Body of pancreas (tissue), 4 donors: ENCODE results near the gene REPIN1. TPM values are rescaled to one million over a fixed set of nuclear protein-coding genes. Genes with fewer than 3 reads are reported as not detected.

Experiments used
- ATAC-seq: fragments of 150-250 bp; one replicate; pipeline ENCODE4 v1.9.1; 2016
- DNase-seq, 4 donors: peaks; one replicate each; pipeline ENCODE4 v3.0.0-alpha.2; 2019
- H3K27ac ChIP-seq, 4 donors: fragments of 200-600 bp; sonication (generic); 1 replicate in 3 of 4; 2 replicates in 1 of 4; pipeline versions ENCODE4 v1.5.1 to v1.6.1; 2016 to 2019; ENCODE audit warnings: mild to moderate bottlenecking in 1 of 4, mixed read lengths in 1 of 4, moderate library complexity in 1 of 4
- H3K27me3 ChIP-seq, 2 donors: fragments of 200-600 bp; sonication (generic); one replicate each; pipeline ENCODE4 v1.6.0; 2016; ENCODE audit warnings: mild to moderate bottlenecking in 1 of 2
- H3K36me3 ChIP-seq, 2 donors: fragments of 200-600 bp; sonication (generic); replicated peaks in 1 of 2; 2 replicates each; pipeline ENCODE4 v1.5.1; 2016; ENCODE audit warnings: low read depth in 2 of 2; ENCODE audit not compliant: insufficient read depth in 1 of 2
- H3K4me1 ChIP-seq: fragments of 200-600 bp; sonication (generic); one replicate; pipeline ENCODE4 v1.6.0; 2016
- H3K4me3 ChIP-seq, 2 donors: fragments of 200-600 bp; sonication (generic); 1 replicate in 1 of 2; 2 replicates in 1 of 2; pipeline ENCODE4 v1.5.1; 2016 to 2019
- H3K9me3 ChIP-seq, 3 donors: fragments of 200-600 bp; sonication (generic); 1 replicate in 2 of 3; 2 replicates in 1 of 3; pipeline ENCODE4 v1.5.1; 2016
- POLR2A ChIP-seq, 3 donors: fragments of 450-650 bp; IDR thresholded peaks; one replicate each; pipeline ENCODE4 v1.6.1; 2016; ENCODE audit warnings: antibody characterized with exemption in 3 of 3, mild to moderate bottlenecking in 2 of 3
- WGBS, 2 donors: methylation state at CpG; one replicate each; pipeline ENCODE4 v1.1.5; 2017; 5-methylcytosine and 5-hydroxymethylcytosine counted together
- intact Hi-C: fragments of 100-400 bp; cut with DNase I; formaldehyde crosslinking; loops from one replicate; pipeline ENCODE4 v1.15.1; 2023
- total RNA-seq, 2 donors: library from RNA; depleted of rRNA; stranded (reverse); fragments of >200 nt; gene quantifications; one replicate each; pipeline ENCODE4 v1.1.0, GENCODE V29; 2016
- TF ChIP-seq, protein P1 (sequence below), 7 experiments: fragments of 450-650 bp in 4 of 7; fragments of 200-600 bp in 3 of 7; sonication (generic) in 3 of 7; IDR thresholded peaks; one replicate each; pipeline ENCODE4 v1.5.1; 2016 to 2019; ENCODE audit warnings: antibody characterized with exemption in 7 of 7

Gene REPIN1
- total RNA-seq = 100 to 1,000 TPM in 1 of 2 donors, 10 to 100 TPM in 1; 77.0 to 117 TPM

GRCh38 chr7:150368096-150368883 is at the start of gene REPIN1:
TSS of gene REPIN1 (plus strand) at chr7:150368822. CDS start at chr7:150369712, 890 bp downstream.
- intact Hi-C loops = no loop called here
- peak; percentile 63 to 68 (median 64) for TF ChIP-seq POLR2A (IDR thresholded peaks at IDR 0.05)
- TF ChIP-seq, protein P1, sequence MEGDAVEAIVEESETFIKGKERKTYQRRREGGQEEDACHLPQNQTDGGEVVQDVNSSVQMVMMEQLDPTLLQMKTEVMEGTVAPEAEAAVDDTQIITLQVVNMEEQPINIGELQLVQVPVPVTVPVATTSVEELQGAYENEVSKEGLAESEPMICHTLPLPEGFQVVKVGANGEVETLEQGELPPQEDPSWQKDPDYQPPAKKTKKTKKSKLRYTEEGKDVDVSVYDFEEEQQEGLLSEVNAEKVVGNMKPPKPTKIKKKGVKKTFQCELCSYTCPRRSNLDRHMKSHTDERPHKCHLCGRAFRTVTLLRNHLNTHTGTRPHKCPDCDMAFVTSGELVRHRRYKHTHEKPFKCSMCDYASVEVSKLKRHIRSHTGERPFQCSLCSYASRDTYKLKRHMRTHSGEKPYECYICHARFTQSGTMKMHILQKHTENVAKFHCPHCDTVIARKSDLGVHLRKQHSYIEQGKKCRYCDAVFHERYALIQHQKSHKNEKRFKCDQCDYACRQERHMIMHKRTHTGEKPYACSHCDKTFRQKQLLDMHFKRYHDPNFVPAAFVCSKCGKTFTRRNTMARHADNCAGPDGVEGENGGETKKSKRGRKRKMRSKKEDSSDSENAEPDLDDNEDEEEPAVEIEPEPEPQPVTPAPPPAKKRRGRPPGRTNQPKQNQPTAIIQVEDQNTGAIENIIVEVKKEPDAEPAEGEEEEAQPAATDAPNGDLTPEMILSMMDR (IDR thresholded peaks at IDR 0.05) = no peak
- Histone ChIP-seq H3K4me3 (peak within 1 kb of the TSS; percentile 72 to 82), H3K4me1 (peaks cover 51% of the 10 kb centered on the region), H3K27me3 (no peaks in the 10 kb centered on the region), H3K9me3 (no peaks in the 10 kb centered on the region), H3K27ac (peak within 1 kb of the TSS; percentile 91 to 100 (median 100)), H3K36me3 (peaks cover 0 to 2% of the 10 kb centered on the region in 2 donors)
- ATAC-seq = peak; percentile 86
- 0% methylated on average over 19 to 73 of the region's 85 CpGs for WGBS, 2 donors
- DNase-seq = peak; percentile 92 to 94 (median 94)

DNA sequence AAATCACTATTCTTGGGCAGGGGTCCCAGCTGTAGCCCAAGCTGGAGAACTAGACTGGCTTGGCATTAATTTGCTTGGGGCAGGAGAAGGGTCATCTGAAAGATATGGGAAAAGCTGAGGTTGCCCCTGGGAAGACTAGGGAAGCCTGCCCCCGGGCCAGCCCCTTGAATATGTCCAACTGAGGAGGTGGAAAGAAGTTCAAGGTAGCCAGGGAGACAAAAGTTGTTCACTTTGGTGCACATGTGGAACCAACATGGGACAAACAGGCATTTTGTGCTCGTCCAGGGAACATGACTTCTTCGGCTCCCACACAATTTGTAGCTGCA is 46.9 kb upstream of the REPIN1 start:
- DNase-seq (no peak), ATAC-seq (no peak)
- intact Hi-C loops = no loop called here
- H3K27me3 ChIP-seq = no peaks in the 10 kb centered on the region
- no peaks in the 10 kb centered on the region for H3K36me3 ChIP-seq
- H3K4me1 ChIP-seq = peaks cover 60% of the 10 kb centered on the region
- 75 to 78% methylated on average over 3 of the region's 3 CpGs for WGBS, 2 donors
- peak overlapping the region; percentile 91 to 99 (median 98) for H3K27ac ChIP-seq
- TF ChIP-seq, protein P1 (IDR thresholded peaks at IDR 0.05) = no peak
- TF ChIP-seq POLR2A (IDR thresholded peaks at IDR 0.05) = no peak
- H3K4me3 ChIP-seq = no peak overlapping the region
- H3K9me3 ChIP-seq = no peaks in the 10 kb centered on the region

DNA sequence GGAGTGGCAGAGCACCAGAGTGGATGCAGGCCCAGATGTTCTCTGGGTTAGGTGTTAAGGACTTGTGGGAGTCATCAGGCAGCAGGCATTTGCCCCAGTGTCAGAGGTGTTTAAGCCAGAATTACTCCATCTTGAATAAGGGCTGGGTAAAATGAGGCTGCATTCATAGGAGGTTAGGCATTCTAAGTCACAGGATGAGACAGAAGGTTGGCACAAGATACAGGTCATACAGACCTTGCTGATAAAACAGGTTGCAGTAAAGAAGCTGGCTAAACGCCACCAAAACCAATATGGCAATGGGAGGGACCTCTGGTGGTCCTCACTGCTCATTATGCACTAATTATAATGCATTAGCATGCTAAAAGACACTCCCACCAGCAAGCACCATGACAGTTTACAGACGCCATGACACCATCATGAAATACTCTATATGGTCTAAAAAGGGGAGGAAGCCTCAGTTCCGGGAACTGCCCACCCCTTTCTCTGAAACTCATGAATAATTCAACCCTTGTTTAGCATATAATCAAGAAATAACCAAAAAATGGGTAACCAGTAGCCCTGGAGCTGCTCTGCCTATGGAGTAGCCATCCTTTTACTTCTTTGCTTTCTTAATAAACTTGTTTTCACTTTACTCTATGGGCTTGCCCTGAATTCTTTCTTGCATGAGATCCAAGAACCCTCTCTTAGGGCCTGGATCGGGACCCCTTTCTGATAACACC is 46.3 kb upstream of the REPIN1 start:
- Histone ChIP-seq H3K27ac (peak overlapping the region; percentile 91 to 99 (median 98)), H3K27me3 (no peaks in the 10 kb centered on the region), H3K4me1 (peaks cover 56% of the 10 kb centered on the region), H3K9me3 (no peaks in the 10 kb centered on the region), H3K36me3 (no peaks in the 10 kb centered on the region), H3K4me3 (peak overlapping the region; percentile 14 to 52)
- 16 to 24% methylated on average over 4 of the region's 4 CpGs for WGBS, 2 donors
- peak in 3 of 4 donors; percentile 44 to 52 (median 49) for DNase-seq
- ATAC-seq = no peak
- intact Hi-C loops = no loop called here
- TF ChIP-seq, protein P1 (IDR thresholded peaks at IDR 0.05) = no peak
- TF ChIP-seq POLR2A (IDR thresholded peaks at IDR 0.05) = no peak

GRCh38 chr7:150322833-150323681 is 45.6 kb upstream of the REPIN1 start, which contains the start of the genes ACTR3C and LRRC61:
TSS of gene ACTR3C (minus strand) at chr7:150323545. CDS start at chr7:150295296, 28,249 bp downstream.
TSS of gene LRRC61 (plus strand) at chr7:150323355. CDS start at chr7:150336862, 13,507 bp downstream.
- TF ChIP-seq, protein P1 (IDR thresholded peaks at IDR 0.05) = peak; percentile 16 to 54 (median 37)
- peak; percentile 47 to 77 (median 70) for TF ChIP-seq POLR2A (IDR thresholded peaks at IDR 0.05)
- H3K4me3 ChIP-seq = peak within 1 kb of the TSS; percentile 14 to 52
- DNase-seq (peak; percentile 78 to 82 (median 79)), ATAC-seq (peak; percentile 77)
- H3K27me3 ChIP-seq = no peaks in the 10 kb centered on the region
- no peaks in the 10 kb centered on the region for H3K9me3 ChIP-seq
- H3K27ac ChIP-seq = peak within 1 kb of the TSS; percentile 91 to 99 (median 98)
- intact Hi-C loops = no loop called here
- WGBS, 2 donors = 2 to 9% methylated on average over 18 to 78 of the region's 82 CpGs
- peaks cover 56% of the 10 kb centered on the region for H3K4me1 ChIP-seq
- H3K36me3 ChIP-seq = no peaks in the 10 kb centered on the region
